Choroid plexus epithelial cell (primary cell): ENCODE results near the gene RFX8.

ENCODE experiments used
- DNase-seq: peaks from one replicate; pipeline ENCODE4 v3.0.0-alpha.2; 2010; ENCODE audit warnings: low read depth
- H3K4me3 ChIP-seq: 2 replicates; pipeline ENCODE4 v1.5.1; 2011; ENCODE audit warnings: low read depth, mild to moderate bottlenecking, control low read depth, low read length, moderate library complexity
- TF ChIP-seq, protein P1 (sequence below): conservative IDR thresholded peaks from 2 replicates; pipeline ENCODE4 v1.5.1; 2011; ENCODE audit warnings: low read depth, mild to moderate bottlenecking, control low read depth, inconsistent platforms, low read length, moderate library complexity

The RFX8 gene

DNA sequence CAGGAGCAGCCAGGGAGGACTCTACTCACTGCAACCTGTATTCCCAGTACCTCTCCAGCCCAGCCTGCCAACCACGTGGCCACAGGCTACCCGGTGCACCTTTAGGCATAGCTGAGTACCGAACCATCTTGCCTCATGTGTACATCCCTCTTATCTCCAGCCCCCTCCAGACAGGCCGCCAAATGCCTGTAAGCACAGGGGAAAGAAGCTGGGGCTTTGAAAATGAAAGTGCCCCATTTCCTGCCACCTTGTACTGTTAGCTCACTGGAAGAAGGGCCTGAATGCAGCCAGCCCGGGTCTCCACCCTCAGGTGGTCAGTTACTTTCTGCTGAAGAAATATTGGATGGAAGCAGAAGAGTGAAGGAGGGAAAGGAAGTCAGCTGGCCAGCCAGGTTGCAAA is 27.2 kb upstream of the RFX8 start:
- TF ChIP-seq, protein P1, sequence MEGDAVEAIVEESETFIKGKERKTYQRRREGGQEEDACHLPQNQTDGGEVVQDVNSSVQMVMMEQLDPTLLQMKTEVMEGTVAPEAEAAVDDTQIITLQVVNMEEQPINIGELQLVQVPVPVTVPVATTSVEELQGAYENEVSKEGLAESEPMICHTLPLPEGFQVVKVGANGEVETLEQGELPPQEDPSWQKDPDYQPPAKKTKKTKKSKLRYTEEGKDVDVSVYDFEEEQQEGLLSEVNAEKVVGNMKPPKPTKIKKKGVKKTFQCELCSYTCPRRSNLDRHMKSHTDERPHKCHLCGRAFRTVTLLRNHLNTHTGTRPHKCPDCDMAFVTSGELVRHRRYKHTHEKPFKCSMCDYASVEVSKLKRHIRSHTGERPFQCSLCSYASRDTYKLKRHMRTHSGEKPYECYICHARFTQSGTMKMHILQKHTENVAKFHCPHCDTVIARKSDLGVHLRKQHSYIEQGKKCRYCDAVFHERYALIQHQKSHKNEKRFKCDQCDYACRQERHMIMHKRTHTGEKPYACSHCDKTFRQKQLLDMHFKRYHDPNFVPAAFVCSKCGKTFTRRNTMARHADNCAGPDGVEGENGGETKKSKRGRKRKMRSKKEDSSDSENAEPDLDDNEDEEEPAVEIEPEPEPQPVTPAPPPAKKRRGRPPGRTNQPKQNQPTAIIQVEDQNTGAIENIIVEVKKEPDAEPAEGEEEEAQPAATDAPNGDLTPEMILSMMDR = no peak
- no peak for DNase-seq
- no peak overlapping the region for H3K4me3 ChIP-seq

DNA sequence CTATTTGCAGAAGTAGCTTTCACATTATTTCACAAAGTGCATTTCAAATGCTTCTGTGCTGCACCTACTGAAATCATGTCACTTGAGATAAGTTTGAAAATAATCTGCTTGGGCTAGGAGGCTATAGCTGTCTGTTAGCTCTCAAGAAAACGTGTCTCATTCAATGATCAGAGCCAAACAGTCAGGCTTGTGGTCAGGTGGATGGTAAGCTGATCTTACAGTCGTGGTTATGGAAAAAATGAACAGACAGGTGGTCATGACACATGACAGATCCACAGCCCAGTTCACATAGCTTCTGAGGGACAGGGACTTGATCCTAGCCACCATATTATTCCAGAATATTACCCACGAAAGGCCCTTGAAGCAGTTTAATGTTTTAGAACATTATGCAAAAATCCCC is 26.5 kb upstream of the RFX8 start:
- DNase-seq = peak; percentile 40
- TF ChIP-seq, protein P1 = no peak
- no peak overlapping the region for H3K4me3 ChIP-seq

DNA sequence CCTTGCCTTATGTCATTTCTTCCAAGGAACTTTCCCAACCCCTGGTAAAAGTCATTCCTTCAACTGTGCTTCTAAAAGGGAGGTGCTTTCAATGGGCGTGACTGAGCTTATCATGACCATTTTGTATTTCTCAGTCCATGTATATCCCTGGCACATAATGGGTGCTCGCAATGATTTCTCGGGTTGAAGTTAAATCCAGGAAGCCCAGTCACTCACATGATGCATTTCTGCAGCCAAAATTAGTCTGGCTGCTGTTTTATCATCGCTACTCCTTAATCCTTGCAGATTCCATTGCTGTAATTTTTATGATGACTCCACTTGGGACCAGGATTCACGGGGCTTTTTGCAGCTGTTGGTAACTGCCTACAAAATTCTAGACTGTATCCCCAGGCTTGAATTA is 25.9 kb upstream of the RFX8 start:
- H3K4me3 ChIP-seq = no peak overlapping the region
- TF ChIP-seq, protein P1 = no peak
- peak; percentile 8 for DNase-seq

DNA sequence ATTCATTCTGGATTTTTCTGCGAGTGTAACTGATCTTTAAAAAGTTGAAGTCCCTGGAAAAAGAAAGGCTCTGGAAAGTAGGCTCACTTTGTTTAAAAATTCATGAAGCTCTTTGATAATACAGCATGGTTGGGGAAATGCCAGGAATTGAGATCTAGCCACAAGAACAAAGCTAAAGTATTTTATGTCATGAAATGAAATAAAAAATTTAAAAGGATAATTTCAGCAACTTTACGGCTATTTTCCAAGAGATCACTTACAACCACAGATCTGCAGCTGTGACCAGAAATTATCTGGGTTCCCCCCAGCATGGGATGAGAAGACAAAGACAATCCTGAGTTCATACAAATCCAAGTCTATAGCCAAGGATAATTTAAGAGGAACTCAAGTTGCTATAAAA is 25.3 kb upstream of the RFX8 start:
- H3K4me3 ChIP-seq = no peak overlapping the region
- TF ChIP-seq, protein P1 = no peak
- peak; percentile 65 for DNase-seq

DNA sequence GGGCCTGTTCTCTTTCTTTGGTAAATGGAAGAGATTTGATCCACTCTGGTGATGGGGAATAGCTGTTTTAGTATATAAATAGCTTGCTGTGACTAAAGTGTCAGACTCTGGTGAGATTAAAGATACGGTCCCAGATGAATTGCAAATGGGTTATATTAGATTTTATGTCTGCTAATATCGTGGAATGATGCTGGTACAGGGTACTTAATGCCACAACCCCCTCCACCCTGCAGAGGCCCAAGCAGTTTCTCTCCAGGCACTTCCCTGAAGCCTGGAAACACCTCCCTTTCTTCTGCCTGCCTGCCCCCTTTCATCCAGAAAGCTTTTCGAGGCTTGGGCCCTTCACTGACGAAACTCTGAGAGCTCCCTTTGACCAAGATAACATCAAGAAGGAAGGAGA is 21.4 kb upstream of the RFX8 start:
- TF ChIP-seq, protein P1 = no peak
- no peak for DNase-seq
- H3K4me3 ChIP-seq = no peak overlapping the region

DNA sequence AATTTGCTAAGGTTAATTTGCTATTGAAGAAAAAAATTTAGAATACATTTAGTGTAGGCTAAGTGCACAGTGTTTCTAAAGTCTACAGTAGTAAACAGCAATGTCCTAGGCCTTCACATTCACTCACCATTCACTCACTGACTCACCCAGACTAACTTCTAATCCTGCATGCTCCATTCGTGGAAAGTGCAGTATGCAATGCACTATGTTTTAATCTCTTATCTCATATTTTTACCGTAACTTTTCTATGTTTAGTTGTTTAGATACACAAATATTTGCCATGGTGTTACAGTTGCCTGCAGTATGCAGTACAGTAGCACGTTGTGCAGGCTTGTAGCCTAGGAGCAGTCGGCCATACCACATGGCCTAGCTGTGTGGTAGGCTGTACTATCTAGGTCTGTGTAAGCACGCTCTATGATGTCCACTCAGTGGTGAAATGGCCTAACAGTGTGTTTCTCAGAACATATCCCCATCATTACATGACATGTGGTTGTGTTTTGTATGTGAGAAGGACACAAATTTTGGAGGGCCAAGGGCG is 18.1 kb upstream of the RFX8 start:
- no peak overlapping the region for H3K4me3 ChIP-seq
- TF ChIP-seq, protein P1 = no peak
- DNase-seq = no peak

DNA sequence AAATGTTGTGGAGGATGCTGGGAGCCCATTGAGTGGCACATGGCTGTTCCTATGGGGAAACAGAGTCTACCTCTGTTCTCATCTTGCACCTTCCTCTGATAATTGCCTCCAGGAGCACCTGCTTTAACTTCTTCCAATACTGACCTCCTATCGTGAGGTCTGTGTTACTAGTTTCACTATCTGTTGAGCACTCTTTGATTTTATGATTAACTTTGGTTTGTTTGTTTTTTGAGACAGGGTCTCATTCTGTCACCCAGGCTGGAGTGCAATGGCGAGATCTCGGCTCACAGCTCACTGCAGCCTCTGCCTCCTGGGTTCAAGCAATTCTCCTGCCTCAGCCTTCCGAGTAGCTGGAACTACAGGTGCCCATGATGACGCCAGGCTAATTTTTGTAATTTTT is 12.1 kb upstream of the RFX8 start:
- DNase-seq = no peak
- TF ChIP-seq, protein P1 = no peak
- no peak overlapping the region for H3K4me3 ChIP-seq
